MM.1S (cell line): Measurements from ENCODE around the gene APOB.

Experiments
- DNase-seq: peaks from one replicate; pipeline ENCODE4 v3.0.0-alpha.2; 2015
- H2AFZ ChIP-seq: fragments of 300-600 bp; sonication (generic); 2 replicates; pipeline ENCODE4 v1.6.0; 2016; ENCODE audit warnings: antibody characterized with exemption, low read length
- H3F3A ChIP-seq: fragments of 300-600 bp; sonication (generic); 2 replicates; pipeline ENCODE4 v1.6.1; 2016; ENCODE audit warnings: mild to moderate bottlenecking, antibody characterized with exemption, low read length, moderate library complexity, mixed read lengths; ENCODE audit not compliant: insufficient read depth
- H3K27ac ChIP-seq: fragments of 300-600 bp; sonication (generic); 2 replicates; pipeline ENCODE4 v1.5.1; 2016; ENCODE audit warnings: mild to moderate bottlenecking, low read length
- H3K27me3 ChIP-seq: fragments of 300-600 bp; sonication (generic); replicated peaks from 2 replicates; pipeline ENCODE4 v1.6.0; 2016; ENCODE audit warnings: low read length; ENCODE audit not compliant: insufficient read depth
- H3K36me3 ChIP-seq: fragments of 300-600 bp; sonication (generic); replicated peaks from 2 replicates; pipeline ENCODE4 v1.6.1; 2016; ENCODE audit warnings: mild to moderate bottlenecking, low read length, mixed read lengths; ENCODE audit not compliant: insufficient read depth
- H3K4me1 ChIP-seq: fragments of 300-600 bp; sonication (generic); 2 replicates; pipeline ENCODE4 v1.6.1; 2016; ENCODE audit warnings: low read length, mixed read lengths
- H3K4me2 ChIP-seq: fragments of 300-600 bp; sonication (generic); 2 replicates; pipeline ENCODE4 v1.6.0; 2016; ENCODE audit warnings: low read depth, low read length
- H3K4me3 ChIP-seq: fragments of 300-600 bp; sonication (generic); 2 replicates; pipeline ENCODE4 v1.5.1; 2016; ENCODE audit warnings: low read length, mixed read lengths
- H3K79me2 ChIP-seq: fragments of 300-600 bp; sonication (generic); 2 replicates; pipeline ENCODE4 v1.6.1; 2016; ENCODE audit warnings: mixed run types, low read length, mixed read lengths
- H3K9ac ChIP-seq: fragments of 300-600 bp; sonication (generic); 2 replicates; pipeline ENCODE4 v1.6.1; 2016; ENCODE audit warnings: low read length, mixed read lengths
- H3K9me2 ChIP-seq: fragments of 300-600 bp; sonication (generic); replicated peaks from 2 replicates; pipeline ENCODE4 v1.6.1; 2016; ENCODE audit warnings: mild to moderate bottlenecking, low read length, mixed read lengths; ENCODE audit not compliant: insufficient read depth
- H3K9me3 ChIP-seq: fragments of 300-600 bp; sonication (generic); replicated peaks from 2 replicates; pipeline ENCODE4 v1.6.1; 2016; ENCODE audit warnings: mild to moderate bottlenecking, low read length, mixed read lengths; ENCODE audit not compliant: insufficient read depth
- H4K20me1 ChIP-seq: fragments of 300-600 bp; sonication (generic); 2 replicates; pipeline ENCODE4 v1.6.1; 2016; ENCODE audit warnings: mild to moderate bottlenecking, low read length, moderate library complexity, mixed read lengths; ENCODE audit not compliant: insufficient read depth
- EZH2 ChIP-seq: fragments of 300-600 bp; sonication (generic); optimal IDR thresholded peaks from 2 replicates; pipeline ENCODE3; 2017; ENCODE audit warnings: low read depth, mild to moderate bottlenecking, antibody characterized with exemption, low read length, mixed read lengths
- EZH2phosphoT487 ChIP-seq: fragments of 300-600 bp; sonication (generic); IDR thresholded peaks from 2 replicates; pipeline ENCODE4 v1.6.1; 2018; ENCODE audit warnings: antibody characterized with exemption, low read length
- TF ChIP-seq, protein P1 (sequence below): fragments of 300-600 bp; sonication (generic); IDR thresholded peaks from 2 replicates; pipeline ENCODE4 v1.5.1; 2016; ENCODE audit warnings: antibody characterized with exemption, low read length, mixed read lengths

The APOB gene

GRCh38 chr2:21018290-21018689, 25.6 kb downstream of the APOB start:
- Histone ChIP-seq H3K9me3 (no peaks in the 10 kb centered on the region), H3K4me1 (no peaks in the 10 kb centered on the region), H2AFZ (no peak overlapping the region), H3K9me2 (no peaks in the 10 kb centered on the region), H3K79me2 (no peaks in the 10 kb centered on the region), H4K20me1 (no peaks in the 10 kb centered on the region), H3K9ac (no peak overlapping the region), H3F3A (no peaks in the 10 kb centered on the region), H3K36me3 (no peaks in the 10 kb centered on the region), H3K27ac (no peak overlapping the region), H3K27me3 (no peaks in the 10 kb centered on the region), H3K4me2 (no peak overlapping the region), H3K4me3 (no peak overlapping the region)
- no peak for DNase-seq
- no peak for TF ChIP-seq EZH2phosphoT487
- TF ChIP-seq EZH2: no peak
- TF ChIP-seq, protein P1, sequence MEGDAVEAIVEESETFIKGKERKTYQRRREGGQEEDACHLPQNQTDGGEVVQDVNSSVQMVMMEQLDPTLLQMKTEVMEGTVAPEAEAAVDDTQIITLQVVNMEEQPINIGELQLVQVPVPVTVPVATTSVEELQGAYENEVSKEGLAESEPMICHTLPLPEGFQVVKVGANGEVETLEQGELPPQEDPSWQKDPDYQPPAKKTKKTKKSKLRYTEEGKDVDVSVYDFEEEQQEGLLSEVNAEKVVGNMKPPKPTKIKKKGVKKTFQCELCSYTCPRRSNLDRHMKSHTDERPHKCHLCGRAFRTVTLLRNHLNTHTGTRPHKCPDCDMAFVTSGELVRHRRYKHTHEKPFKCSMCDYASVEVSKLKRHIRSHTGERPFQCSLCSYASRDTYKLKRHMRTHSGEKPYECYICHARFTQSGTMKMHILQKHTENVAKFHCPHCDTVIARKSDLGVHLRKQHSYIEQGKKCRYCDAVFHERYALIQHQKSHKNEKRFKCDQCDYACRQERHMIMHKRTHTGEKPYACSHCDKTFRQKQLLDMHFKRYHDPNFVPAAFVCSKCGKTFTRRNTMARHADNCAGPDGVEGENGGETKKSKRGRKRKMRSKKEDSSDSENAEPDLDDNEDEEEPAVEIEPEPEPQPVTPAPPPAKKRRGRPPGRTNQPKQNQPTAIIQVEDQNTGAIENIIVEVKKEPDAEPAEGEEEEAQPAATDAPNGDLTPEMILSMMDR: no peak

DNA sequence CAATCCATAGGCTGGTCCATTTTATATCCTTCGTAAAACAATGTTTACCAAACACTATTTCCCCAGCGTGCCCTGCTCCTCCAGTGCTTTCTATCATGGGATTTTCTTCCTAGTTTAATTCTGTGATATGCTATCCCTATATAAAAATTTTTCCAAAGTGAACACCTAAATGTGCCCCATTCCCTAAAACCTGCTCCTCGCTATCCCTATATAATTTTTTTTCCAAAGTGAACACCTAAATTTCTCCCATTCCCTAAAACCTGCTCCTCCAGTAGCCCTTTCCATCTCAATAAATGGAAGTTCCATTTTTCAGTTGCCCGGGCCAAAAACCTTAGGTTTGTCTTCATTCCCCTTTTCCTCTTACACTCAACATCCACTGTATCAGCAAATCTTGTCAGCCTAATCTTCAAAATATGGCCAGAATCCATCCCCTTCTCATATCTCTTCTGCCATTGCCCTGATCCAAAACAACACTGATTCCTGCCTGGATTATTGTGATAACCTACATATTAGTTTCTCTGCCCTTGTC, 26.1 kb downstream of the APOB start:
- Histone ChIP-seq H3K79me2 (no peaks in the 10 kb centered on the region), H2AFZ (no peak overlapping the region), H3K27me3 (no peaks in the 10 kb centered on the region), H3K36me3 (no peaks in the 10 kb centered on the region), H3K9ac (no peak overlapping the region), H3K4me3 (no peak overlapping the region), H3K4me1 (no peaks in the 10 kb centered on the region), H4K20me1 (no peaks in the 10 kb centered on the region), H3K4me2 (no peak overlapping the region), H3K27ac (no peak overlapping the region), H3K9me2 (no peaks in the 10 kb centered on the region), H3F3A (no peaks in the 10 kb centered on the region), H3K9me3 (no peaks in the 10 kb centered on the region)
- DNase-seq: no peak
- no peak for TF ChIP-seq EZH2phosphoT487
- TF ChIP-seq EZH2: no peak
- TF ChIP-seq, protein P1: no peak

- H4K20me1 ChIP-seq: no peaks in the 10 kb centered on the region
- H3K9me3 ChIP-seq: no peaks in the 10 kb centered on the region
- no peaks in the 10 kb centered on the region for H3K4me1 ChIP-seq
- no peaks in the 10 kb centered on the region for H3F3A ChIP-seq
- H2AFZ ChIP-seq: no peak overlapping the region
- TF ChIP-seq EZH2phosphoT487 (no peak), EZH2 (no peak)
- TF ChIP-seq, protein P1: no peak
- H3K9ac ChIP-seq: no peak overlapping the region
- H3K36me3 ChIP-seq: no peaks in the 10 kb centered on the region
- no peak overlapping the region for H3K27ac ChIP-seq
- no peak for DNase-seq
- no peak overlapping the region for H3K4me3 ChIP-seq
- H3K9me2 ChIP-seq: no peaks in the 10 kb centered on the region
- H3K27me3 ChIP-seq: no peaks in the 10 kb centered on the region
- H3K79me2 ChIP-seq: no peaks in the 10 kb centered on the region
- no peak overlapping the region for H3K4me2 ChIP-seq
These were observed 28.6 kb downstream of the APOB start for GRCh38 chr2:21015281-21015645.
